Loucy (cell line): ENCODE measurements around the gene ZNF768.
"Not testable (repeated sequence)": the region's sequence is repeated elsewhere in the genome, so short reads cannot be mapped to it uniquely, and the experiment has no call there.

Experiments used
- H2AFZ ChIP-seq: fragments of 200-600 bp; sonication (generic); 2 replicates; pipeline ENCODE4 v1.6.0; 2016; ENCODE audit warnings: antibody characterized with exemption, mild to moderate bottlenecking, low read length, moderate library complexity
- H3F3A ChIP-seq: fragments of 200-600 bp; 2 replicates; pipeline ENCODE4 v1.6.0; 2016; ENCODE audit warnings: antibody characterized with exemption, low read depth, mild to moderate bottlenecking
- H3K27me3 ChIP-seq: fragments of 200-600 bp; sonication (generic); 2 replicates; pipeline ENCODE4 v1.6.1; 2014; ENCODE audit warnings: low read length, mild to moderate bottlenecking; ENCODE audit not compliant: insufficient read depth, poor library complexity, severe bottlenecking
- H3K36me3 ChIP-seq: fragments of 200-600 bp; sonication (generic); 2 replicates; pipeline ENCODE4 v1.6.1; 2016; ENCODE audit warnings: low read length; ENCODE audit not compliant: insufficient read depth
- H3K4me1 ChIP-seq: fragments of 200-600 bp; sonication (generic); 2 replicates; pipeline ENCODE4 v1.5.1; 2014; ENCODE audit warnings: low read length, mild to moderate bottlenecking; ENCODE audit not compliant: insufficient read depth, poor library complexity, severe bottlenecking
- H3K4me2 ChIP-seq: fragments of 200-600 bp; sonication (generic); 2 replicates; pipeline ENCODE4 v1.6.0; 2014; ENCODE audit warnings: antibody characterized with exemption, low read length, low read depth, mild to moderate bottlenecking; ENCODE audit not compliant: poor library complexity, severe bottlenecking
- H3K4me3 ChIP-seq: fragments of 200-600 bp; sonication (generic); 2 replicates; pipeline ENCODE4 v1.5.1; 2014; ENCODE audit warnings: low read length, mild to moderate bottlenecking, mixed read lengths; ENCODE audit not compliant: poor library complexity, severe bottlenecking
- H3K79me2 ChIP-seq: fragments of 200-600 bp; sonication (generic); 2 replicates; pipeline ENCODE4 v1.6.1; 2014; ENCODE audit warnings: low read length; ENCODE audit not compliant: insufficient read depth
- H3K9ac ChIP-seq: fragments of 200-600 bp; sonication (generic); 2 replicates; pipeline ENCODE4 v1.6.0; 2014; ENCODE audit warnings: mild to moderate bottlenecking, low read depth, low read length, moderate library complexity; ENCODE audit not compliant: poor library complexity, severe bottlenecking
- H3K9me2 ChIP-seq: fragments of 200-600 bp; sonication (generic); replicated peaks from 2 replicates; pipeline ENCODE4 v1.6.1; 2016; ENCODE audit warnings: low read depth, low read length, mixed read lengths
- H3K9me3 ChIP-seq: fragments of 200-600 bp; sonication (generic); 2 replicates; pipeline ENCODE4 v1.6.1; 2014; ENCODE audit warnings: mild to moderate bottlenecking, antibody characterized with exemption, low read length, low read depth; ENCODE audit not compliant: insufficient read depth
- H4K20me1 ChIP-seq: fragments of 200-600 bp; sonication (generic); 2 replicates; pipeline ENCODE4 v1.6.0; 2014; ENCODE audit warnings: antibody characterized with exemption, low read length, mild to moderate bottlenecking; ENCODE audit not compliant: insufficient read depth, poor library complexity, severe bottlenecking
- EZH2phosphoT487 ChIP-seq: fragments of 200-600 bp; IDR thresholded peaks from 2 replicates; pipeline ENCODE4 v1.6.1; 2018; ENCODE audit warnings: antibody characterized with exemption, mild to moderate bottlenecking, moderate library complexity, borderline replicate concordance
- TF ChIP-seq, protein P1 (sequence below): fragments of 200-600 bp; sonication (generic); conservative IDR thresholded peaks from 2 replicates; pipeline ENCODE4 v1.5.1; 2014; ENCODE audit warnings: mild to moderate bottlenecking, antibody characterized with exemption, low read length

Gene ZNF768

DNA sequence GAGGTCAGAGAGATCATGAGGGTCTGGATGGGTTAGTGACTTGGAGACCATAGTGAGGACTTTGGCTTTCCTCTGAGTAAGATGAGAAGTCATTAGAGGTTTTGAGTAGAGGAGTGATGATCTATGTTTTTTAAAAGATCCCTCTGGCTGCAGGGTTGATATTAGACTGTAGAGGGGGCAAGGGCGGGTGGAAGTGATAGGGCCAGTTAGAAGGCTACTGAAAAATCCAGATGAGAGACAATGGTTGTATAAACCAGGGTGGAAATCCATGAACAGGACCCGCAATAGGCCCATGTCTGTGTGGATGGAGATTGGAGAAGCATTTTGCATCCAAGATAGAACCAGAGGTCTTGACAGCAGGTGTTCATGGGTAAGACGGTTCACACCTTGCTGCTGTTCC lies 44.0 kb downstream of the ZNF768 start:
- Histone ChIP-seq H3K4me1 (peaks cover 4% of the 10 kb centered on the region), H4K20me1 (no peaks in the 10 kb centered on the region), H3K9me3 (no peaks in the 10 kb centered on the region), H3K4me2 (no peak overlapping the region), H3K4me3 (no peak overlapping the region), H3K27me3 (no peaks in the 10 kb centered on the region), H3K36me3 (no peaks in the 10 kb centered on the region), H2AFZ (no peak overlapping the region), H3K9ac (no peak overlapping the region), H3F3A (no peaks in the 10 kb centered on the region), H3K9me2 (no peaks in the 10 kb centered on the region), H3K79me2 (no peaks in the 10 kb centered on the region)
- no peak for TF ChIP-seq EZH2phosphoT487
- TF ChIP-seq, protein P1, sequence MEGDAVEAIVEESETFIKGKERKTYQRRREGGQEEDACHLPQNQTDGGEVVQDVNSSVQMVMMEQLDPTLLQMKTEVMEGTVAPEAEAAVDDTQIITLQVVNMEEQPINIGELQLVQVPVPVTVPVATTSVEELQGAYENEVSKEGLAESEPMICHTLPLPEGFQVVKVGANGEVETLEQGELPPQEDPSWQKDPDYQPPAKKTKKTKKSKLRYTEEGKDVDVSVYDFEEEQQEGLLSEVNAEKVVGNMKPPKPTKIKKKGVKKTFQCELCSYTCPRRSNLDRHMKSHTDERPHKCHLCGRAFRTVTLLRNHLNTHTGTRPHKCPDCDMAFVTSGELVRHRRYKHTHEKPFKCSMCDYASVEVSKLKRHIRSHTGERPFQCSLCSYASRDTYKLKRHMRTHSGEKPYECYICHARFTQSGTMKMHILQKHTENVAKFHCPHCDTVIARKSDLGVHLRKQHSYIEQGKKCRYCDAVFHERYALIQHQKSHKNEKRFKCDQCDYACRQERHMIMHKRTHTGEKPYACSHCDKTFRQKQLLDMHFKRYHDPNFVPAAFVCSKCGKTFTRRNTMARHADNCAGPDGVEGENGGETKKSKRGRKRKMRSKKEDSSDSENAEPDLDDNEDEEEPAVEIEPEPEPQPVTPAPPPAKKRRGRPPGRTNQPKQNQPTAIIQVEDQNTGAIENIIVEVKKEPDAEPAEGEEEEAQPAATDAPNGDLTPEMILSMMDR = peak; percentile 51

DNA sequence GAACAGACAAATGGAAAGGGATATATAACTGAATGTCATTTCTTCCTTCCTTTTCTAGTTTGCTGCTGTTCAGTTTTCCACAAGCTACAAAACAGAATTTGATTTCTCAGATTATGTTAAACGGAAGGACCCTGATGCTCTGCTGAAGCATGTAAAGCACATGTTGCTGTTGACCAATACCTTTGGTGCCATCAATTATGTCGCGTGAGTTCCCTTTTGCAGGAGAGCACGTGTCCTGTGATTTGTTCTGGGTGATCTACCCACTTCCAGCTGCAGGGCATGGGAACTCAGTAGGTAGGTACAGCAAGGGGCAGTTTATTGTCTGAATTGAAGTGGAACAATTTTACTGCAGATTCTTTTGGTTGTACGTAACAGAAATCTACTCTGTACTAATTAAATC lies 45.0 kb downstream of the ZNF768 start:
- no peaks in the 10 kb centered on the region for H3K9me2 ChIP-seq
- H3K79me2 ChIP-seq = no peaks in the 10 kb centered on the region
- H3K4me2 ChIP-seq = no peak overlapping the region
- H3K9ac ChIP-seq = no peak overlapping the region
- TF ChIP-seq EZH2phosphoT487 = no peak
- TF ChIP-seq, protein P1 = no peak
- no peaks in the 10 kb centered on the region for H3K9me3 ChIP-seq
- H3K4me3 ChIP-seq = no peak overlapping the region
- H3F3A ChIP-seq = no peaks in the 10 kb centered on the region
- no peak overlapping the region for H2AFZ ChIP-seq
- no peaks in the 10 kb centered on the region for H4K20me1 ChIP-seq
- no peaks in the 10 kb centered on the region for H3K27me3 ChIP-seq
- no peaks in the 10 kb centered on the region for H3K36me3 ChIP-seq
- peaks cover 4% of the 10 kb centered on the region for H3K4me1 ChIP-seq

DNA sequence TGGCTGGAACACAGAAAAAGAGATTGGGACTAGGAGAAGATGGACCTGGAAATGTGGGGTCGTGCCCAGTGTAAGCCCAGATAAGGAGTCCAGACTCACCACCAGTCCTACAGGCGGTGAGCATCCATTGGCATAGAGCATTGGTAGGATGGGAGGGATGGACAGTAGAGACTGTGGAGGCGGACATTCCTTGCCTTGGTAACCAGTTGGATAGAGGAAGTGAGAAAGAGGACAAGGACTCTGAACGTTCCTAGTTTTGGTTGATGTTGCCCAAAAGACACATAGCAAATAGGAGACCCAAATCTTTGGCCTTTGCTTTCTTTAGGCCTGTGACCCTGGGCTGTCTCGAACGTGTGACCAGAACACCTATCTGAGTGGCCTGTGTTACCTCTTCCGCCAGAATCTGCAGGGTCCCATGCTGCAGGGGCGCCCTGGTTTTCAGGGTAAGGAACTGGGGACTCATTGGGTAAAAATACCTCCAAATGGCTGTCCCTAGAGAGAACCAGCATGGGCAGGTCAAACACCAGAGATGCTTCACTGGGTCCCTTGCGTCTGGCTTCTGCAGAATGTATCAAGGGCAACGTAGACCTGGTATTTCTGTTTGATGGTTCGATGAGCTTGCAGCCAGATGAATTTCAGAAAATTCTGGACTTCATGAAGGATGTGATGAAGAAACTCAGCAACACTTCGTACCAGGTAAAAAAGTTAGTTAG lies 47.4 kb downstream of the ZNF768 start:
- Histone ChIP-seq H2AFZ (no peak overlapping the region), H4K20me1 (no peaks in the 10 kb centered on the region), H3K9me2 (no peaks in the 10 kb centered on the region), H3K4me3 (no peak overlapping the region), H3K36me3 (no peaks in the 10 kb centered on the region), H3K9ac (no peak overlapping the region), H3K4me1 (peaks cover 8% of the 10 kb centered on the region), H3K4me2 (no peak overlapping the region), H3K79me2 (peaks cover 16% of the 10 kb centered on the region), H3F3A (no peaks in the 10 kb centered on the region), H3K9me3 (no peaks in the 10 kb centered on the region), H3K27me3 (no peaks in the 10 kb centered on the region)
- TF ChIP-seq, protein P1 = no peak
- no peak for TF ChIP-seq EZH2phosphoT487

DNA sequence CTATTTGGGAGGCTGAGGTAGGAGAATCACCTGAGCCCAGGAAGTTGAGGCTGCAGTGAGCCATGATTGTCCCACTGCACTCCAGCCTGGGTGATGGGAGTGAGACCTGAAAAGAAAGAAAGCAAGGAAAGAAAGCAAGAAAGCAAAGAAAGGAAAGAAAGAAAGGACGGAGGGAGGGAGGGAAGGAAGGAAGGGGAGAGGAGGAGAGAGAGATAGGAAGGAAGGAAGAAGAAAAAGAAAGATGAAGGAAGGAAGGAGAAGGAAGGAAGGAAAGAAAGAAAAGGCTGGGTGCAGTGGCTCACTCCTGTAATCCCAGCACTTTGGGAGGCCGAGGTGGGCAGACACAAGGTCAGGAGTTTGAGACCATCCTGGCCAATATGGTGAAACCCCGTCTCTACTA lies 48.6 kb downstream of the ZNF768 start:
- H3K9ac ChIP-seq, H3K9me2 ChIP-seq, H2AFZ ChIP-seq, H3K9me3 ChIP-seq, H3K36me3 ChIP-seq, H3K4me3 ChIP-seq, H4K20me1 ChIP-seq, H3K27me3 ChIP-seq, H3F3A ChIP-seq, H3K4me2 ChIP-seq: not testable (repeated sequence)
- Histone ChIP-seq H3K79me2 (peaks cover 28% of the 10 kb centered on the region), H3K4me1 (peaks cover 19% of the 10 kb centered on the region)
